Upper lobe of right lung (tissue), 1 donor: ENCODE measurements around the gene NABP1. TPM values are rescaled to one million over a fixed set of nuclear protein-coding genes. Genes with fewer than 3 reads are reported as not detected.

Source experiments
- ATAC-seq: fragments of 200-7000 bp; cut with Tn5 transposase; one replicate; pipeline ENCODE4 v1.9.1; 2020; ENCODE audit warnings: mild to moderate bottlenecking, moderate library complexity
- DNase-seq: peaks from one replicate; pipeline ENCODE4 v3.0.0-alpha.2; 2020
- H3K27ac ChIP-seq: fragments of 200-600 bp; one replicate; pipeline ENCODE4 v1.8.0; 2022
- H3K27me3 ChIP-seq: fragments of 200-600 bp; one replicate; pipeline ENCODE4 v1.8.0; 2022; ENCODE audit warnings: mild to moderate bottlenecking
- H3K36me3 ChIP-seq: fragments of 200-600 bp; one replicate; pipeline ENCODE4 v1.8.0; 2022
- H3K4me1 ChIP-seq: fragments of 200-600 bp; one replicate; pipeline ENCODE4 v1.8.0; 2022
- H3K4me3 ChIP-seq: fragments of 200-600 bp; one replicate; pipeline ENCODE4 v1.8.0; 2022; ENCODE audit warnings: mild to moderate bottlenecking
- H3K9me3 ChIP-seq: fragments of 200-600 bp; one replicate; pipeline ENCODE4 v1.8.0; 2022
- intact Hi-C: fragments of 100-400 bp; cut with DNase I; formaldehyde crosslinking; loops from one replicate; pipeline ENCODE4 v1.11.0; 2022
- total RNA-seq: library from RNA; stranded (reverse); fragmentation: NEBNext Ultra II Directional; extraction: Animal tissue kit (Norgen Biotek cat#: 25700); gene quantifications from one replicate; pipeline ENCODE4 v1.2.1, GENCODE V29; 2021
- TF ChIP-seq, protein P1 (sequence below): fragments of 200-600 bp; IDR thresholded peaks from one replicate; pipeline ENCODE4 v1.8.0; 2022; ENCODE audit warnings: antibody characterized with exemption
- donor health status: DM: no; HTN: yes; CAD: no; lungs with severe emphysema.

Gene NABP1
- total RNA-seq, 1 donor from 2014 or later, result 50.2 TPM

DNA sequence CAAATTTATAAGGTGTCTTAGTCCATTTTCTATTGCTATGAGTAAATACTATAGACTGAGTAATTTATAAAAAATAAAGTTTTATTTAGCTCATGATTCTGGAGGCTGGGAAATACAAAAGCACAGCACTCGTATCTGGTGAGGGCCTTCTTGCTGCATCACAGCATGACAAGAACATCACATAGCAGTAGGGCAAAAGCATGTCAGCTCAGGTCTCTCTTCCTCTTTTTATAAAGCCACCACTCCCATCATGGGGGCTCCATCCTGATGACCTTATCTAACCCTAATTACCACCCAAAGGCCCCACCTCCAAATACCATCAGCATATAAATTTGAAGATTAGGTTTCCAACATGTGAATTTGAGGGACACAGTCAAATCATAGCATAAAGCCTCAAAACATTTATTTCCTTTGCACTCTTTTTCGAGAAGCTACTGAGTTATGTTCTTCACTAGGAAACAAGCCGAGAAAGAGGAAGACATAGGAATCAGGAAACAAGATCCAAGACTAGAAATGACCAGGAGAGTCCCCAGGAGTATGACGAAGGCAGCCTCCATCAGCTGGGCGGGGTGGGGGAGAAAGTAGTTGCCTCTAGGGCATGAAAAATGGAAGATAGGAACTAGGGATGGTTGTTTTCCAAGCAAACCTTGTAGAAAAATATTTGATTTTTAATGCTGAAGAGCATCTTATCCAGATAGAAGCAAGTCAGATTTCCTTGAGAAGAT, 24.1 kb upstream of the NABP1 start:
- ATAC-seq (no peak), DNase-seq (no peak)
- intact Hi-C loops, result no loop called here
- TF ChIP-seq, protein P1, sequence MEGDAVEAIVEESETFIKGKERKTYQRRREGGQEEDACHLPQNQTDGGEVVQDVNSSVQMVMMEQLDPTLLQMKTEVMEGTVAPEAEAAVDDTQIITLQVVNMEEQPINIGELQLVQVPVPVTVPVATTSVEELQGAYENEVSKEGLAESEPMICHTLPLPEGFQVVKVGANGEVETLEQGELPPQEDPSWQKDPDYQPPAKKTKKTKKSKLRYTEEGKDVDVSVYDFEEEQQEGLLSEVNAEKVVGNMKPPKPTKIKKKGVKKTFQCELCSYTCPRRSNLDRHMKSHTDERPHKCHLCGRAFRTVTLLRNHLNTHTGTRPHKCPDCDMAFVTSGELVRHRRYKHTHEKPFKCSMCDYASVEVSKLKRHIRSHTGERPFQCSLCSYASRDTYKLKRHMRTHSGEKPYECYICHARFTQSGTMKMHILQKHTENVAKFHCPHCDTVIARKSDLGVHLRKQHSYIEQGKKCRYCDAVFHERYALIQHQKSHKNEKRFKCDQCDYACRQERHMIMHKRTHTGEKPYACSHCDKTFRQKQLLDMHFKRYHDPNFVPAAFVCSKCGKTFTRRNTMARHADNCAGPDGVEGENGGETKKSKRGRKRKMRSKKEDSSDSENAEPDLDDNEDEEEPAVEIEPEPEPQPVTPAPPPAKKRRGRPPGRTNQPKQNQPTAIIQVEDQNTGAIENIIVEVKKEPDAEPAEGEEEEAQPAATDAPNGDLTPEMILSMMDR, result no peak
- H3K4me3 ChIP-seq, result no peak overlapping the region
- H3K27me3 ChIP-seq, result no peaks in the 10 kb centered on the region
- no peak overlapping the region for H3K27ac ChIP-seq
- H3K9me3 ChIP-seq, result no peaks in the 10 kb centered on the region
- H3K4me1 ChIP-seq, result peaks cover 11% of the 10 kb centered on the region
- H3K36me3 ChIP-seq, result no peaks in the 10 kb centered on the region

DNA sequence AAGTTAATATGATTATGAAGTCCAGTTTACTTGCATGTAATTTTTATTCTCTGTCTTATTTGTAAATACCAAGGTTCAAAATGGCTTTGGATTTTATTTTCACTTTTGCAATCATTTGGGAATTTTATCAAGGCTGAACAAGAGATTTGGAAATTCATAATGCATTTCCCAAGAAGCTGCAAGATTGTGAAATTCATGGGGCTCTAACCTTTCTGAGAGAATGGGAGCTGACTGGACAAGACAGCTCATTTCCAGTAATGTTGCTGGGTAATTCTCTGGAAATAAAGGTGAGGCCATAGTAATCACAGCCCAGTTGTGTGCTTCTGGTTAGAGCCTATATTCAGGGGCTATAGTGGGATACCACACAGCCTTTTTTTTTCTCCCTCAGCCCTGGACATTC, 21.5 kb upstream of the NABP1 start:
- TF ChIP-seq, protein P1, result no peak
- no peaks in the 10 kb centered on the region for H3K27me3 ChIP-seq
- no peaks in the 10 kb centered on the region for H3K9me3 ChIP-seq
- no peaks in the 10 kb centered on the region for H3K36me3 ChIP-seq
- intact Hi-C loops, result no loop called here
- ATAC-seq (peak; percentile 36), DNase-seq (no peak)
- peak overlapping the region; percentile 53 for H3K27ac ChIP-seq
- no peak overlapping the region for H3K4me3 ChIP-seq
- peaks cover 11% of the 10 kb centered on the region for H3K4me1 ChIP-seq

DNA sequence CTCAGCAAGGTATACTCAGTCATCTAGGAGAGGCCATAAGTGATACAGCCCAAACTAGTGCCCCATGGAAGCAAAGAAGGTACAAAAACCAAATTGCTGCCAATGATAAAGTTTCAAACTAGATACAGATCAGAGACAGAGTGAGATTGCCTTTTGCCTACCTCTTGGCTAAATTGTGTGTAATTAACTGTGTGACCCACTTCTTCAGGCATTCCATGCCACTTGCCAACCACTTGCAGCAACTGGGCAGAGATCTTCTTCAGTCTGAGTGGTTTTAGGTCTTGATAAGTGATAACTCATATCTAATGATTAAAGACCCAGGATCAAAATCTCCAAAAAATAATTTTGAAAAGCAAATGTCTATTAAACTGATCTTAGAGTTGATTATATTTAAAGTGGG, 21.1 kb upstream of the NABP1 start:
- TF ChIP-seq, protein P1, result no peak
- no peaks in the 10 kb centered on the region for H3K36me3 ChIP-seq
- H3K27me3 ChIP-seq, result no peaks in the 10 kb centered on the region
- peaks cover 11% of the 10 kb centered on the region for H3K4me1 ChIP-seq
- H3K27ac ChIP-seq, result peak overlapping the region; percentile 53
- no peak overlapping the region for H3K4me3 ChIP-seq
- no peak for ATAC-seq
- DNase-seq, result no peak
- H3K9me3 ChIP-seq, result no peaks in the 10 kb centered on the region
- intact Hi-C loops, result no loop called here

DNA sequence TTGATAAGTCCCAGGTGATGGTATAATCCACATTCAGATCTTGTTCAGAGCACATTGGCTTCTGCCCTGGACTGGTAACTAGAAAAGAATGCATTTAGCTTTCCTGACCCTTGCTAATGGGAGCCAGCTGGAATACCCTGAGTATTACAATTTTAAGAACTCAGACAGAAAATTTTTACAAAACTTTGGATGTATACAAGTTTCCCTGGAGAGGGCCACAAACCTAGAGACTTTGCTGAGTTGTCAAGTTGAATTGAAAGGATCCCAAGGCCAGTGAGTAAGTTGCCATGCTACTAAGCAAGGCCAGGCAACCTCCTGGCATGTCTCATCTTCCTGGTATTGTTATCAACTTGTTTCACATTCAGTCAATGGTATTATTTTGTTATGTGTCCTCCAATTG, 20.0 kb upstream of the NABP1 start:
- DNase-seq (no peak), ATAC-seq (no peak)
- Histone ChIP-seq H3K27me3 (no peaks in the 10 kb centered on the region), H3K27ac (no peak overlapping the region), H3K36me3 (no peaks in the 10 kb centered on the region), H3K4me3 (no peak overlapping the region), H3K4me1 (peaks cover 11% of the 10 kb centered on the region), H3K9me3 (no peaks in the 10 kb centered on the region)
- intact Hi-C loops, result no loop called here
- TF ChIP-seq, protein P1, result no peak

DNA sequence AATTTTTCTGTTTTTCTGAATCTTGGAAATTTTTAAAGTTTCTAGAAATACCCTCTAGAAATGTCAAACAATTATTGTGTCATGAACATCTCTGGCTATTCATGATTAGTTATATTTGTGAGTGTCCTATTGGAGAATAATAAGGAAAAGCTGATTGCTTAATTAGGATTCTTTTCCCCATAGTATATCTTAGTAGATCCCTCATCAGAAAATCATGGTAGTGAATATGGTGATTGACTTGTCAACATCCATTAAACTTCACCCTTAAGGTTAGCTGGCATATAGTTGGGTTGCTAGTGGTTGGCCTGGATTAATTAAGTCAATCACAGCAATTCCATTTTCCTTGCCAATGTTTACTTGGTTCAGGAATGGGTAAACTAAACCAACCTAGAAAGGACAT, 18.7 kb upstream of the NABP1 start:
- intact Hi-C loops, result no loop called here
- TF ChIP-seq, protein P1, result no peak
- Histone ChIP-seq H3K36me3 (no peaks in the 10 kb centered on the region), H3K27ac (no peak overlapping the region), H3K4me3 (no peak overlapping the region), H3K9me3 (no peaks in the 10 kb centered on the region), H3K4me1 (peaks cover 11% of the 10 kb centered on the region), H3K27me3 (no peaks in the 10 kb centered on the region)
- ATAC-seq (no peak), DNase-seq (no peak)

DNA sequence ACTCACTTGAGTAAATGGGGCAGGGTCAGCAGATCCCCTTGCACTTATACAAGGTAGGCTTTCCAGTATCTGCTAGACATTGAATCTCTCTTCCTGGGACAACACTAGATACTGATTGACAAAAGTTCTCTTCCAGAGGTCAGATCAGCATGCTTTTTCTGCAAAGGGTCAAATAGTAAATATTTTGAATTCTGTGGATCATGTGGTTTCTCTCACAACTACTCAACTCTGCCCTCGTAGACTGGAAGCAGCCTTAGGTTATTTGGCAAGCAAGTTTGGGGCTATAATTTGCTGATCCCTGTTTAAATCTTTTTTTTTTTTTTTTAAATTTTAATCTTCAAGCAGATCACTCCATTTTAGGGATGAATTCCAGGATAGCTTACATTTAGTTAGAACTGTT, 17.4 kb upstream of the NABP1 start:
- no peak for ATAC-seq

More for the DNA sequence above, 17.4 kb upstream of the NABP1 start:
- DNase-seq, result no peak
- no peak overlapping the region for H3K4me3 ChIP-seq
- H3K9me3 ChIP-seq, result no peaks in the 10 kb centered on the region
- H3K4me1 ChIP-seq, result peaks cover 11% of the 10 kb centered on the region
- H3K27me3 ChIP-seq, result no peaks in the 10 kb centered on the region
- H3K36me3 ChIP-seq, result no peaks in the 10 kb centered on the region
- intact Hi-C loops, result no loop called here
- TF ChIP-seq, protein P1, result no peak
- no peak overlapping the region for H3K27ac ChIP-seq
